Kidney capillary endothelial cell (primary cell): ENCODE data around the gene RASSF10.
"Not testable (repeated sequence)": the region's sequence is repeated elsewhere in the genome, so short reads cannot be mapped to it uniquely, and the experiment has no call there.

Experiments used
- DNase-seq: peaks from one replicate; pipeline ENCODE4 v3.0.0-alpha.2; 2018; ENCODE audit warnings: low spot score

The RASSF10 gene

DNA sequence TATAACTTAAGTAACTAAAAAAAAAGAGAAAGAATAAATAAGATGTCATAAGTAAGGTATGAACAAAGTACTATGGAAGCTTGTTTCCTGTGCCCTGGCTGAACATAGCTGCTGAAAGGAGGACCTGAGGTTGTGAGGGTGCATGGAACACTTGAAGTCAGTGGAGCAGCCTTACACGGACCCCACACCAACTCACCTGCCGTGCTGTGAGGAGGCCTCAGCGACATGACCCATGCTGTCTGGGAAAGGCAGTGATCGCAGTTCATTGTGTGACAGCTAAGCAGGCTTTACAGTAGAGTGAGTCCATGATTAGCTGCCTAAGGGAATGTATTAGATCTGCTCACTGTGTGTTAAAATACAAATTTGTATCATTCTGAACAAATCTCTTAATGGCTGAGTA is 17.6 kb downstream of the RASSF10 start:
- no peak for DNase-seq

DNA sequence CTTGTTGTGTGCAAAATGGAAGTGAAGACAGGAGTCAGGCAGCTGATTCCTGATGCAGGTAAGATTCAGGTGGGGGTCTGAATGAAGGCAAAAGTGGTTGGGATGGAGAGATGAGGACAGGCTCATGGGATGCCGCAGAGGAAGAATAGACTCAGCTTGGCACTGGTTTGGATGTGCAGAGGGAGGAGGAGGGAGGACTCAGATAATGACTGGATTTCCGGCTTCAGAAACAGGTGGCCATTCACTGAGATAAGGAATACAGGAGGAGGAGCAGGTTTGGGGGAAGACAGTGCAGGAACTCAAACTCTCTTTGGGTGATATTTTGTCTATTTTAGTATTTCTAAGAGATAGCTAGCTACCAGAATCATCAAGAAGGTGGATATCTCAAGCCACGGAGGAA is 19.2 kb downstream of the RASSF10 start:
- DNase-seq, result no peak

DNA sequence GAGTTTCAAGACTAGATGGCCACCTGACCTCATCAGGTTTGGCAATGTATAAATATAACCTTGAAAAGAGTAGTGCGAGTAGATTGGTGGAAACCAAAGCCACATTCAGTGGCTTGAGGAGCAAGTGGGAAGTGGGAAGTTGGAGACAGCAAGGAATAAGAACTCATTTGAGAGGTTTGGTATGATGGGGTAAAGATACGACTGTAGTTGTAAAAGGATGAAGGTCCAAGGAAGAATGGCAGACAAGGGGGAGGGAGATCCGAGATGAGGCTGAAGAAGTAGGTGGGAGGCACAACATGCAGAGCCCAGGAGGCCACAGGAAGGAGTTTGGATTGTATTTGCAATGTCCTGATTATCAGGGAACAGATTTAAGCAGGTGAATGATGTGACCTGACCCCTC is 20.8 kb downstream of the RASSF10 start:
- no peak for DNase-seq

DNA sequence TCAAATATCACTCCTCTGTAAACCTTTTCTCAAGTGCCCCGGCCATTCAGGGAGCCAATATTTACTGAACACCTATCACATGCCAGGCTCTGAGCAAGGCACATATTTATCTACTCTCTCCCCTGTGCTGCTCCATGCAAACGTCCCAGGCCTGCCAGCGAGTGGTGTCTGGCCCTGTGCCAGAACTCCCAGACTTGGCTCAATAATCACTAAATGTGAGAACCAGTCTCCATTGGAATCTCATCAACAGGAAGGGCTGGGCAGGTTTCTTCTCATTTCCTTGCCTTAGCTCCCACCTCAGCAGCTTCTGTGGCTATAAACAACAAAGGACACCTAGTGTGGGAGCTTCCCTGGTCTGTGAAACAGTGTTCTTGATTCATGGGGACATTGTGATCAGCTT is 21.7 kb downstream of the RASSF10 start:
- DNase-seq, result no peak

DNA sequence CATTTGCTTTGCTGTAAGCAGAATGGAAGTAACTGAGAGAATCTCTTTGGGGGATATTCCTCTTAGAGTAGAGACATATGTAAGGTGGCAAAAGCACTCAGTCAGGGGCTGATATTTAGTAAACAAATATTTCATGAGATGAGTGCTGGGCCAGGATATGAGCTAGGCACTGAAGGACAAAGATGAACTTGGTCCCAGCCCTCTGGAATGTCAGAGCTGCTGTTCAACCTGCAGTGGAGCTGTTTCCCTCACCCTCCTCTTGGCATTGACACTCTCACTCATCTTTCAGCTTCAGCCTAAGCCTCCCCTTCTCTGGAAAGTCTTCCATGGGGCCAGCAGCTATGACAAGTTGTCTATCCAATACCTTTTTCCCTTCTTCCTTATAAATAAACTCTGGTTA is 22.2 kb downstream of the RASSF10 start:
- no peak for DNase-seq

DNA sequence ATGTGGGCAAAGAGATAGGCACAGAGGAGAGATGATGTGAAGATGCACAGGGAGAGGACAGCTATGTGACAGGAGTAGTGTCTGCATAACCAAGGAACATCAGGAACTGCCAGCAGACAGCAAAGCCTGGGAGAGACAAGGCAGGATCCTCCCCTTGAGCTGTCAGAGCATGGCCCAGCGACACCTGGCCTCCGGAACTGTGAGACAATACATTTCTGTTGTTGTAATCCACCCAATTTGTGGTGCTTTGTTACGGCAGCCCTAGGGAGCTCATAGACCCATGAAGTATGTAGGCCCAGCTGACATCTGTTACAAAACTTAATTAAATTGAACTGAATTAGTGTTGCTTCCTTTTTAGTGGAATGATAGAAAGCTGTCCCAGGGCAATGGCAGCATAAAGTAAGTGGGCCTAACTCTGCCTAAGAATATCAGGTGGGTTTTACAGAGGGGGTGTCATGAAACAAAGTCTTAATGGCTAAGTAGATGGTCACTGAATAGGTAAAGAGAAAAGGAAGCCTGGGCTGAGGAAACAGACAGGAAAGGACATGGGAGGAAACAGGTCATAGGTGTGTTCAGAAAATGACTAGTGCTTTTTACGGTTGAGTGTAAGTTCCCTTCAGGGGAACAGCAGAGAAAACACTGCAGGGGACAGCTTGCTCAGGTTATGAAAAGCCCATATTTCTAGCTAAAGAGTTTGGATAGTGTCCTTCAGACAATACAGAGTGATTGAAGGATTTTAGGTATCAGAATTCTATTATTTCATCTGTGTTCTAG is 24.8 kb downstream of the RASSF10 start:
- DNase-seq, result no peak

DNA sequence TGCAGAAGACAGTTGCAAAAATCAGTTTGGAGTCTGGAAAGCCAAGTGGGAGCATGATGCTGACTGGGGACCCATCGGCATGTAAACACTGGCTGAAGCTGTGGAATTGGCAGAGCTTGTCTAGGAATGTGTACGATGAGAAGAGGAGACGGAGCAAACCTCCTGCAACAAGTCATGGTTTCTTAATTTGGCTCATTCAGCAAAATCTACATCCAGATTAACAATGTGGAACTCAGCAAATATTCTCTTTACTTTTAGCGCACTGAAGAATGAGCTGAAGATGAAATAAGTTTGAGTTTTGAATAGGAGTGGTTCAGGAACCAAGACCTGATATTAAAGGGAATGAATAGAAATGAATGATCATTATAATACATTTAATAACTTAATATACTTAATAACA is 26.6 kb downstream of the RASSF10 start:
- no peak for DNase-seq

DNA sequence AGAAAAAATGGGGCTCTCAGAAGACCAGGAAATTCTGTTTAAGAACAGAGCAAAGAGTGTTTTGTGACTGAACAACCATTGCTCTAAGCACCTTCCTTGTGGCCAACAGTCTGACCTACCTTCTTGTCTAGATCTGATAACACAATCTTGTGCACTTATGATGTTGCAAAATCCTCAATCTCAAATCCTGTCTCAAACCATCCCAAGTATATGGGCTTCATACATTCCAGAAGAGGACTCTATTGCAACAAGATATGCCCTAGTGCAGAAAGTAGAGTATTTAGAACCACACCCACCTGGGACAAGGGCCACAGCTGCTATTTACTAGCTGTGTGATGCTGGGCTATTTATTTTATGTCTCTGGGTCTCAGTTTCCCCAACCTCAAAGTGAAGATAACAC is 27.1 kb downstream of the RASSF10 start:
- DNase-seq, result no peak

DNA sequence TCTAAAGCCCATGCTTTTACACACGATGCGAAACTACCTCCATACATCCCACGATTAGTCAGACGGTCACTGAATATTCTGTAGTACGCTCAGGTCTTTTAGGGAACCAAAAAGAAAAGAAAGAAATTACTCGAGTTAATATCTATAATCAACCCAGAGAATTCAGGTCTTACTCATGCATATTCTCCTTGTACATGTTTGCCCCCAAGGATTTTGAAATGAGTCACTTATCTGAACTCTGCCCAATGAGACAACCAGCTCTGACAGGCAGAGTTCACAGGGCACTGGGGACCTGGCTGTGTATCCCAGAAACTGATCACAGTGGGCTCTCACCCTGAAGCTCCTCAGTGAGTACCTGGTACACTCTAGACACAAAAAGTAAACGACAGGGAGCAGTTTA is 29.2 kb downstream of the RASSF10 start:
- DNase-seq, result no peak

DNA sequence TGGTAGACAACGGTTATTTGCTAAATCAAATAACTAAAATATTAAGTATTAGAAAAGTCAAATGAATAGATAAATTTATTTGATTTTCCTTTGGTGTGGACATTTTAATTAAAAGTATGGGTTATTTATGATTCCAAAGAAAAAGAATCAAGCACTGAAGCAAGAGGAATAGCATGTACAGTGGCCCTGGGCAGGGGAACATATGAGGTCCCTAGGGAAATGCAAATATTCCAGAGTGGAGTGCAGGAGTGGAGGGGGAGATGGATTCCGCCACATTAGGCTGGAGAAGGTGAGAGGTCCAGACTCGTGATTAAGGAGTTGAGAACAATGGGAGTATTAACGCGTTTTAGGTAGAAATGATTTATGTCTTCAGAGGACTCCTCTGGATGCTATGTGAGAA is 30.0 kb downstream of the RASSF10 start:
- no peak for DNase-seq

DNA sequence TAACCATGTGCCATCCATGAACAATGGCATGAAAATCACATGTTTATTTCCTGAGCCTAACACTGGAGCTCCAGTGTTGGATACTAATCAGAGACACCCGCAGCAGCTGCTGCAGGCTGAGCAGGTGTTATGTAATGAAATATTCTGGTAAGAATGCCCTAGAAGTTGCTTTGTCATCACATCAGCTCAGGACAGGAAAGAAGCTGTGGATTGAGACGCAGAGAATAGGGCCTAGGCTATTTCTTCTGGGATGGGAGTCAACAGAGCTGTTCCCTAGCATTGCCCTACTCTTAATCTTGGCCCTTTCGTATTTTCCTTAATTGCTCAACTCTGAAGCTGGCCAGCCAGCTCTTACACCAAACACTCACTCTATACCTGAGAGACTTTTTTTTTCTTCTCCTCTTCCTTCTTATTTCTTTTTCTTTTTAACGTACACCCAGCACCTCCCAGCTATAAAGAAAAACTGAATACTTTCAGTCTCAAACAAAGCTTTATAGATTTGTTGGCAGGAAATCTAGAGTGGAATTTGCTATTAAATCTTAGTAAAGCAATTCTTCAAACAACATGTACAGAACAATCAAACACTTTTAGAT is 31.9 kb downstream of the RASSF10 start:
- no peak for DNase-seq

DNA sequence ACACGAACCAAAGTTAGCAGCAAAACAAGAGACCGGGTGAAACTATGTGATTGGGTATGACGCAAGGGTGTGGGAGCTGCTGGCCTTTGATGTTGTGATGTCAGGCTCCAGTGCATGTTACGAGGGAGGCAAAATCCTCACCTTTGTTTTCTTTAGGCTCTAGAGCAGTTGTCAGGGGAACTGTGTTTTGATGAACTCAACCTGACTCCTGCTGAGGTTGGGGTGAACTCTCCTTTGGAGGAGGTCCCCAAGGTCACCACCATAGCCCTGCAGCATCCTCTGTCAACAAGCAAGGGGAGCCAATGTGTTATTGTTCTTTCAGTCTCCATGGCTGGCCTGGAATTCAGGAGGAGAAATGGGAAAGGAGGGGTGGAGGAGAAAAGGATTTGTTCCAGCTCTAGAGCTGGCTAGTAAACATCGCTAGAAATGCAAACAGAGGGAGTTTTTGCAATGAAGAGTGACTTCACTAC is 33.8 kb downstream of the RASSF10 start:
- DNase-seq, result no peak

DNA sequence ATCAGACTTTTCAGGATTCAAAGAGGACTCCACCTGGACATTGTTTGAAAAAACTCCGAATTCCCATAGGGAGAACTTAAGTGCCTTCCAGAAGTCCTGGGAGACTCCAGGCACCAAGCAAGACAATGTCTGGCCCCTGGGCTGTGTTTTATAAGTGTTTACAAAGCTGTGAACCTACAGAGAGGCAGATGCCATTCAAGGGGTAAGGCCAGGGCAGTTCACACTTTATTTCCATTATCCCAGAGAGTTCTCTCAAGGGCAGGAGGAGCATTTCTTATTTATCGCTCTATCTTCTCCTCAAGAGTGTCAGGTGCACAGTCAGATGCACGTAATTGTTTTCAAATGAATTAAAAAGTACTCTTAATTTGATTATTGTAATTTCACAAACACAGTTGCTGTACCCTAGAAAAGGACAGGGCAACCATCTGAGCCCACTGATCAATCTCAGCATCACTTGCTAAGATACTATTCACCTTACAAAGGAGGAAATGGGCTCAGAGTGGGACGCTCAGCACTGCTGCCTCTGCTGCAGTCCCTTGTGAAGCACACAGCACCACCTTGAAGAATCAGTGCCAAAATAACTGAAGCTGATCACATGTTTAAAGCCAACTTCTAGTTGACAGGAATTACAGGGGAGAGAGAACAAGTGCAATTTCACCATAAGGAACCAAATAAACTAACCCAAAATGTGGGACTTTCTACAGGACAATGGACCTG is 35.0 kb downstream of the RASSF10 start:
- DNase-seq, result no peak

DNA sequence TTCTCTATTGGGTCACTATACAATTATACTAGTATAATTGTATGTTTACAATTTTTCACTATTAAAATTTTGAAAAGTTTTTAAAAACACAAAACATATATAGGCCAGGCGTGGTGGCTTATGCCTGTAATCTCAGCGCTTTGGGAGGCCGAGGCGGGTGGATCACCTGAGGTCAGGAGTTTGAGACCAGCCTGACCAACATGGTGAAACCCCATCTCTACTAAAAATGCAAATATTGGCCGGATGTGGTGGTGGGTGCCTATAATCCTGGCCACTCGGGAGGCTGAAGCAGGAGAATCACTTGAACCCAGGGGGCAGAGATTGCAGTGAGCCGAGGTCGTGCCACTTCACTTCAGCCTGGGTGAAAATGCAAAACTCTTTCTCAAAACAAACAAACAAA is 36.0 kb downstream of the RASSF10 start:
- DNase-seq, result not testable (repeated sequence)

DNA sequence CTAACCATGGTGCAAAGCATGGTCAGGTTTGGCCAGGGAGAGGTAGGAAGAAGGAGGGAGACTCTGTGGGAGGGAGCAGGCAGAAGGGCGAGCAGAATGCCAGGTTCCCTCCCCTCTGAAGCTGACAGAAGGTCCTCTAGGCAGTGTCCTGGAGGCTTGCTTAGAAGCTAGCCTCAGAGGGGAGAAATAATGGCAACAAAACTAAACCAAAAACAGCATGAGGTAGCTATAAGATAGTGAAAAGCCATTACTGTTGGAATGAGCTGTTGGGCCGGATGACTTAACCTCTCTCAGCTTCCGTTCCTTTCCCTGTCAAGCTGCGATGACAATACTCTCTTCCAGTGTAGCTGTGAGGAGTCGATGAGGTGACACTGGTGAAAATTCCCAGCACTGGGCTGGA is 36.6 kb downstream of the RASSF10 start:
- no peak for DNase-seq

DNA sequence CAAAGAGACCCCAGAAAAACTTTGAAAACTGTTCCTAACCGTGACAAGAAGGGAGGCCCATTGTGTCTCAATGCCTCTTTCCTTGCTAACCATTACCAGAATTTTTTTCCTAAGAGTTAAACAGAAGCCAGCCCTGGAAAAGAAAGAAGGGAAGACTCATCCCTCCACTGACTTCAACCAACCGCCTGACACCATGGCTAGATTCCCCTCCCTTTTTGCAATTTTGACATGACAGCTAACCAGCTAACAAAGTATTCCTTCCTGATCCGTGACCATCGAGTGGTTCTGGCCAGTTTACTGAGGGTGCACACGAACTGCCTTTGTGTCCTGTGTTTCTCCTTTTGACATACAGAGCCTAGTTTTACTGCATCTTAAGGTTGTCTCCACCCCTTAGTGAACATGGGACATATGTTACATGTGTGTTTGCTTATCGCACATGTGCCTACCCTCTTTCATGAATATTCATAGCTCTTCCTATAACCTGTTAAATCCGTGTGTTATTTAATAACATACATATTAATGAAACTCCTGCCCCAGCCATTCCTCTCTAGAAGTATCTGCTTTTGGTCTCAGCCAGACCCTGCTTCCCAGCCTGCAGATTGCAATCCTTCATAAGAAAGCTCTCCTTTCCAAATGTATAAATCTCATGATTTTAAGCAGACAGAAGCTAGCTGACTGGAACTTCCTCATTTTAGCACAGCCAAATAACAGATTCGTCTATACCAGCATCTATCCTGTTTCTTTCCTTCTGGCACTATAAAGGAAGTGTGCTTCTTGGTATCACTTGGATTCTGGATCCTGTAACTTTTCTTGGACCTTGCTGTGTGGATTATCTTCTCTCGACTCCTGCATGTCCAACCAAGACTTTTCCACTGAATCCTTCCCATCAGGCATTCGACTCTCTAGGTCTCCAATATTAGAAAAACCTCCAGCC is 37.8 kb downstream of the RASSF10 start:
- no peak for DNase-seq

DNA sequence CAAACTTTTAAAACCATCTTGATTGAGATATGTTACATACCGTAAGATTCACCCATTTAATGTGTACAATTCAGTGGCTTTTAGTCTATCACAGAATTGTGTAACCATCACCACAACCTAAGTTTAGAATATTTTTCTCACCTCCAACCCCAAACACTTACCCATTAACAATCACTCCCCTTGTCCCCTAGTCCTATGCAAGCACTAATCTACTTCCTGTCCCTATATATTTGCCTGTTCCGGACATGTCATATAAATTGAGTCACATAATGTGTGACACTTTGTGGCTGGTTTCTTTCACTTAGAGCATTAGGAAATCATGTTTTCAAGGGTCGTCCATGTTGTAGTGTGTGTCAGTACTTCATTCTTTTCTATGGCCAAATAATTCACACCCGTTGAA is 38.8 kb downstream of the RASSF10 start:
- DNase-seq, result no peak

DNA sequence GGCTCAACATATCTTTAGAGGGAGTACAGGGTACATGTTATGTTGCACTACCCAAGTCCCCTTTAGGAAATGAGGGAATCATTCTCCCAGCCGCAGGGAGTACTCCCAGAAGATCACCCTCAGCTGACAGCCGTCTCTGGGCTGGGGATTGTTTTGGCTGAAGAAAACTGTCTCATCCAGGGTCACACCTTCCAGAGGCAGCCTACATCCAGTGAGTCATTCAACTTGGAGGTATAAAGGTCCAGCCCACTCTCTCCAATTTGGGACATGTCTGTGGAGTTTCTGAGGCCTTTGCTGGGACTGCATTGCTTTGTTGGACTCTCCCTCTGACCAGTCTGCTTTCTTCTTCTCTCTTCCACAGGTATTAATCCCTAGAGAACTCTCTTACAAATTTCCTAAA is 42.1 kb downstream of the RASSF10 start:
- no peak for DNase-seq

DNA sequence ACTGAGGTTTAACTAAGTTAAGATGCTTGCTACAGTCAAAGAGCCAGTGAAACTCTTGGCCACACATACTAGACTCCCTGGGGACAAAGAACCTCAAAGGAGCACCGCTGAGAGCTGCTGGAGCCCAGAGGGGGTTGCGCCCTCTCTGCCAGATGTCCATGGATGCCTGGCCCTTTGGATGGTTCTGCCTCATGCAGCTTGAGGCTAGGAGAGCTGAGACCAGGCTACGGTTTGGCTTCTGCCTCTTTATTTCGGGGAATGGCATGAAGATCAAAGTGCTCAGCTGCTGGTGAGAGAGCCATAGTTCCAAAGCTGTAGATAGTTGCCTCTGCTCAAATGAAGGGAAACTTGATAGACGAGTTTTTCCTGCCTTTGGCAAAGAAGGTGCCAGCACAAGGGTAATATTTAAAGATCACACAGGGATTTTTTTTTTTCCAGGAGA is 43.0 kb downstream of the RASSF10 start:
- no peak for DNase-seq

DNA sequence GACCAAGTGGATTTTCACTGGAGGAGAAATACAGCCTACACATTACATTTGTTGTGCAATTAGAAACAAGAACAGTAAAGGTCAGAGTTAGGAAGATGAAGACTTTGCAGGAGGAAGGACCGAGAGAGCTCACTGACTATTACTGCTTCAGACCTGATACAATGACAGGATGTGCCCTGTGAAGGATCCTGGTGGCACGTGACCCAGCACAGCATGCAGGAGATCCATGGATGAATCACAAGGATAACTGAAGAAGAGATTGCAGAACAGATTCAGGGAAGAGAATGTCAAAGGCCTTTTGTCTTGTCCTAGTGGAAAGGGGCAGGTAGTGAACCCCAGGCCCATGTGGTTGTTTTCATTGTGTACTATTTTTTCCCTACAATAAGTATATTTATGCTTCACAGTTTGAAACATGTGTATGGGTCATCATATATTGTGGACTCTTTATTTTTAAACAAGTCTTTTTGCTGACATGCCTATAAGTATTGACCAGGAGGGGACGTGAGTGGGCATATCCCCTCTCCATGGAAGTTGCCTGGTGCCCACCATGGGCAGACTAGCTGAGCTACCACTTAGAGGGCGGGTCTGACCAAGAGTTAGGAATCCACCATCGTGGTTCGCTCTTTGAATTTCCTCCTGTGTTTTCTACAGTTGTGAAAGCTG is 44.3 kb downstream of the RASSF10 start:
- DNase-seq, result peak; percentile 36

DNA sequence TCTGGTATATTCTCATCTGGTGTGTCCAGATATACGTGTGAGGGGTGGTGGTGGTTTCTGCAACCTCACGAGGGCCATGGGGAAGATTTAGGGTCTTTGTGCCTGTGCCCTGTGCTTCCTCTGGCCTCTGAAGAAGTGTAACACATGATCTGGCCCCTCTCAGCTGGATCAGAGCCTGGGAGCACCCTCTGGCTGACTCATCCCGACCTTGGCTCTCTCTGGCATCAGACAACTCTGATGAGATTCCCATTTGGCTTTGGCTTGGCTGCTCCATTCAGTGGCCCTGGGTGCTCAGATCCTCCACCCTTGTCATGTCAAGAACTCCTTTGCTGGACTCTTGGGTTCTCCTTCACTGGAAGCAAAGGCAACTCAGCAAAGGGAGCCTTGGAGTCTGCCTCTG is 45.2 kb downstream of the RASSF10 start:
- no peak for DNase-seq

DNA sequence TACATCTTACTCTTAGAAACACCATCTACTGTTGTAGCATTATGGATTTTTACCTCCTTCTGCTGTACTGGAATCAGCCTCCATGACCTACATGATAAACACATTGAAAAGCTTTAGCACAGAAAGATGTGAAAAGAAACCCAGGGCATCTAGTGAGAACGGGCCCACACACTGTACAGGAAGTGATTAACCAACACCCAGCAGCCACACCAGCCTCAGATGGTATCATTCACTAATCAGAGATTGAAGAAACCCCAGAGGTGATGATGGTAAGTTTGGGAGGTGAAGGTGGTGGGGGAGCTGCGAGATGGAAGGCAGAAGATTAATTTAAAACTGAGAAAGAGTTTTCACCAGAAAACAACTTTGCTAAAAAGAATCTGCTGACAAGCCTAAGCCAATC is 46.1 kb downstream of the RASSF10 start:
- DNase-seq, result no peak
